Thyroid gland (tissue), 4 donors: ENCODE results near the gene CDH23. TPM values are rescaled to one million over a fixed set of nuclear protein-coding genes. Genes with fewer than 3 reads are reported as not detected.

Experiments
- DNase-seq, 2 donors: peaks; one replicate each; pipeline ENCODE4 v3.0.0-alpha.2; 2019
- H3K27ac ChIP-seq, 3 donors: fragments of 200-600 bp; sonication (generic); 1 replicate in 2 of 3; 2 replicates in 1 of 3; pipeline ENCODE4 v1.5.1; 2016 to 2019; ENCODE audit warnings: mild to moderate bottlenecking in 1 of 3, moderate library complexity in 1 of 3
- H3K27me3 ChIP-seq: fragments of 200-600 bp; sonication (generic); one replicate; pipeline ENCODE4 v1.5.1; 2019
- H3K36me3 ChIP-seq, 2 donors: fragments of 200-600 bp; sonication (generic); one replicate each; pipeline ENCODE4 v1.5.1; 2016 to 2019
- H3K4me1 ChIP-seq, 2 donors: fragments of 200-600 bp; sonication (generic); one replicate each; pipeline ENCODE4 v1.5.1; 2017 to 2019
- H3K4me3 ChIP-seq, 3 donors: fragments of 200-600 bp; sonication (generic); replicated peaks in 1 of 3; 1 replicate in 2 of 3; 2 replicates in 1 of 3; pipeline ENCODE4 v1.5.1; 2016; ENCODE audit warnings: mild to moderate bottlenecking in 1 of 3
- H3K9me3 ChIP-seq: fragments of 200-600 bp; sonication (generic); one replicate; pipeline ENCODE4 v1.5.1; 2017
- CTCF ChIP-seq, 6 experiments: fragments of 200-600 bp in 3 of 6; fragments of 450-650 bp in 3 of 6; sonication (generic) in 3 of 6; IDR thresholded peaks; one replicate each; pipeline ENCODE4 v1.5.1; 2016 to 2019; ENCODE audit warnings: antibody characterized with exemption in 6 of 6, mild to moderate bottlenecking in 2 of 6, inconsistent platforms in 1 of 6, moderate library complexity in 1 of 6
- POLR2A ChIP-seq, 2 donors: fragments of 450-650 bp; IDR thresholded peaks; one replicate each; pipeline ENCODE4 v1.6.1; 2017; ENCODE audit warnings: antibody characterized with exemption in 2 of 2, mild to moderate bottlenecking in 2 of 2, moderate library complexity in 1 of 2
- WGBS, 2 donors: methylation state at CpG; one replicate each; pipeline ENCODE4 v1.1.5; 2017; 5-methylcytosine and 5-hydroxymethylcytosine counted together
- intact Hi-C: fragments of 100-400 bp; cut with DNase I; formaldehyde crosslinking; loops from one replicate; pipeline ENCODE4 v1.15.1; 2023
- total RNA-seq, 4 donors: library from RNA; depleted of rRNA; stranded (reverse); fragments of >200 nt; gene quantifications; one replicate each; pipeline ENCODE4 v1.2.3, GENCODE V29; 2016

CDH23 gene
- total RNA-seq, 4 donors from 2014 or later = 3.0 to 4.2 (median 3.9) TPM

GRCh38 chr10:71421075-71421434 is 24.3 kb downstream of the CDH23 start:
- no peaks in the 10 kb centered on the region for H3K4me1 ChIP-seq
- TF ChIP-seq CTCF (IDR thresholded peaks at IDR 0.05) (no peak), POLR2A (IDR thresholded peaks at IDR 0.05) (no peak)
- WGBS, 2 donors = 76 to 82% methylated on average over 4 of the region's 4 CpGs
- no peaks in the 10 kb centered on the region for H3K9me3 ChIP-seq
- DNase-seq = no peak
- intact Hi-C loops = no loop called here
- H3K27me3 ChIP-seq = no peaks in the 10 kb centered on the region
- H3K4me3 ChIP-seq = no peak overlapping the region
- H3K27ac ChIP-seq = no peak overlapping the region
- no peaks in the 10 kb centered on the region for H3K36me3 ChIP-seq

GRCh38 chr10:71423250-71423649 is 26.5 kb downstream of the CDH23 start:
- intact Hi-C loops = no loop called here
- DNase-seq = no peak
- H3K9me3 ChIP-seq = no peaks in the 10 kb centered on the region
- H3K4me3 ChIP-seq = no peak overlapping the region
- H3K4me1 ChIP-seq = no peaks in the 10 kb centered on the region
- TF ChIP-seq CTCF (IDR thresholded peaks at IDR 0.05) (no peak), POLR2A (IDR thresholded peaks at IDR 0.05) (no peak)
- no peaks in the 10 kb centered on the region for H3K27me3 ChIP-seq
- no peak overlapping the region for H3K27ac ChIP-seq
- no peaks in the 10 kb centered on the region for H3K36me3 ChIP-seq

- Histone ChIP-seq H3K4me3 (no peak overlapping the region), H3K36me3 (no peaks in the 10 kb centered on the region), H3K27me3 (no peaks in the 10 kb centered on the region), H3K27ac (no peak overlapping the region), H3K9me3 (no peaks in the 10 kb centered on the region), H3K4me1 (no peaks in the 10 kb centered on the region)
- WGBS, 2 donors = 89 to 95% methylated on average over 10 to 11 of the region's 12 CpGs
- no peak for DNase-seq
- intact Hi-C loops = no loop called here
- no peak for TF ChIP-seq CTCF (IDR thresholded peaks at IDR 0.05)
- no peak for TF ChIP-seq POLR2A (IDR thresholded peaks at IDR 0.05)
Measured at GRCh38 chr10:71423901-71424300, 27.2 kb downstream of the CDH23 start.

GRCh38 chr10:71424496-71425194 is 27.9 kb downstream of the CDH23 start:
- no peak overlapping the region for H3K27ac ChIP-seq
- intact Hi-C loops = no loop called here
- TF ChIP-seq POLR2A (IDR thresholded peaks at IDR 0.05) (no peak), CTCF (IDR thresholded peaks at IDR 0.05) (no peak)
- 76 to 80% methylated on average over 9 of the region's 9 CpGs for WGBS, 2 donors
- H3K27me3 ChIP-seq = no peaks in the 10 kb centered on the region
- no peaks in the 10 kb centered on the region for H3K4me1 ChIP-seq
- DNase-seq = no peak
- H3K9me3 ChIP-seq = no peaks in the 10 kb centered on the region
- no peak overlapping the region for H3K4me3 ChIP-seq
- no peaks in the 10 kb centered on the region for H3K36me3 ChIP-seq

- Histone ChIP-seq H3K27ac (no peak overlapping the region), H3K9me3 (no peaks in the 10 kb centered on the region), H3K4me1 (no peaks in the 10 kb centered on the region), H3K36me3 (no peaks in the 10 kb centered on the region), H3K27me3 (no peaks in the 10 kb centered on the region), H3K4me3 (no peak overlapping the region)
- intact Hi-C loops = no loop called here
- 80 to 81% methylated on average over 5 to 6 of the region's 6 CpGs for WGBS, 2 donors
- no peak for DNase-seq
- TF ChIP-seq CTCF (IDR thresholded peaks at IDR 0.05) = no peak
- TF ChIP-seq POLR2A (IDR thresholded peaks at IDR 0.05) = no peak
Measured at GRCh38 chr10:71426058-71426605, 29.4 kb downstream of the CDH23 start.
